Inferior parietal cortex (tissue), 1 donor: ENCODE measurements around the gene EXOC3L4.

ENCODE experiments used
- DNase-seq: peaks from one replicate; pipeline ENCODE4 v3.0.0-alpha.2; 2016; ENCODE audit errors: extremely low spot score

EXOC3L4 gene

GRCh38 chr14:103121121-103121845, 26.8 kb downstream of the EXOC3L4 start:
- no peak for DNase-seq

- DNase-seq: no peak
These were observed 27.5 kb downstream of the EXOC3L4 start for GRCh38 chr14:103121846-103122584.

GRCh38 chr14:103122585-103122946, 28.0 kb downstream of the EXOC3L4 start:
- no peak for DNase-seq

- no peak for DNase-seq
These were observed 28.6 kb downstream of the EXOC3L4 start, which contains the start of gene TNFAIP2 for GRCh38 chr14:103122947-103123633. Gene TNFAIP2, plus strand, starts transcription at chr14:103123461. Its CDS starts 2,997 bp downstream, at chr14:103126458.

- DNase-seq: no peak
These were observed 29.3 kb downstream of the EXOC3L4 start for GRCh38 chr14:103123634-103124500.

- DNase-seq: no peak
These were observed 30.0 kb downstream of the EXOC3L4 start for GRCh38 chr14:103124501-103125001.

GRCh38 chr14:103125098-103126070, 30.9 kb downstream of the EXOC3L4 start:
- DNase-seq: no peak

- no peak for DNase-seq
These were observed 31.8 kb downstream of the EXOC3L4 start for GRCh38 chr14:103126088-103126872.

GRCh38 chr14:103126873-103127304, 32.4 kb downstream of the EXOC3L4 start:
- no peak for DNase-seq

GRCh38 chr14:103127356-103127755, 32.8 kb downstream of the EXOC3L4 start:
- DNase-seq: no peak

- DNase-seq: no peak
These were observed 33.5 kb downstream of the EXOC3L4 start for GRCh38 chr14:103127861-103128598.

- no peak for DNase-seq
These were observed 34.2 kb downstream of the EXOC3L4 start for GRCh38 chr14:103128631-103129300.

GRCh38 chr14:103129301-103130016, 34.9 kb downstream of the EXOC3L4 start:
- DNase-seq: no peak

- DNase-seq: no peak
These were observed 35.7 kb downstream of the EXOC3L4 start for GRCh38 chr14:103130017-103130764.

- DNase-seq: no peak
These were observed 36.4 kb downstream of the EXOC3L4 start for GRCh38 chr14:103130965-103131364.

- DNase-seq: no peak
These were observed 37.1 kb downstream of the EXOC3L4 start for GRCh38 chr14:103131580-103131979.
